SK-N-SH (cell line): ENCODE measurements around the gene PBX3. TPM values are rescaled to one million over a fixed set of nuclear protein-coding genes. Genes with fewer than 3 reads are reported as not detected.

Experiments
- CHD2 ChIP-seq: fragments of 150-350 bp; IDR thresholded peaks from 2 replicates; pipeline ENCODE4 v1.6.1; 2018; ENCODE audit warnings: low read length; ENCODE audit not compliant: partially characterized antibody
- ELF1 ChIP-seq: IDR thresholded peaks from 2 replicates; pipeline ENCODE4 v1.4.0; 2012
- FOSL2 ChIP-seq: IDR thresholded peaks from 2 replicates; pipeline ENCODE4 v1.4.0; 2012; ENCODE audit warnings: low read depth, mild to moderate bottlenecking, moderate library complexity, borderline replicate concordance
- FOXJ3 ChIP-seq: sonication (generic); formaldehyde crosslinking; IDR thresholded peaks from 2 replicates; pipeline ENCODE4 v1.5.1; 2020; ENCODE audit warnings: mild to moderate bottlenecking, missing genetic modification reagents
- FOXM1 ChIP-seq: IDR thresholded peaks from 2 replicates; pipeline ENCODE4 v1.4.0; 2012; ENCODE audit warnings: low read depth, mild to moderate bottlenecking
- GATA2 ChIP-seq: sonication (generic); formaldehyde crosslinking; IDR thresholded peaks from 2 replicates; pipeline ENCODE4 v1.5.0; 2020; ENCODE audit warnings: mild to moderate bottlenecking, missing genetic modification reagents
- IRF3 ChIP-seq: fragments of 150-350 bp; IDR thresholded peaks from 2 replicates; pipeline ENCODE4 v1.6.1; 2016; ENCODE audit warnings: mild to moderate bottlenecking, low read depth, low read length
- MAX ChIP-seq: IDR thresholded peaks from 2 replicates; pipeline ENCODE4 v1.4.0; 2012; ENCODE audit warnings: low read depth
- NRF1 ChIP-seq: IDR thresholded peaks from 2 replicates; pipeline ENCODE4 v1.6.1; 2012; ENCODE audit warnings: low read depth, mild to moderate bottlenecking, low read length
- POLR2AphosphoS5 ChIP-seq: IDR thresholded peaks from 2 replicates; pipeline ENCODE4 v1.6.1; 2012; ENCODE audit warnings: low read depth, low read length
- REST ChIP-seq: IDR thresholded peaks from 2 replicates; pipeline ENCODE4 v1.6.1; 2012; ENCODE audit warnings: mild to moderate bottlenecking, low read depth, low read length, moderate library complexity
- RXRA ChIP-seq: IDR thresholded peaks from 2 replicates; pipeline ENCODE4 v1.4.0; 2012; ENCODE audit warnings: low read depth, mild to moderate bottlenecking, borderline replicate concordance
- TAF1 ChIP-seq: IDR thresholded peaks from 2 replicates; pipeline ENCODE4 v1.6.1; 2012; ENCODE audit warnings: low read depth, mild to moderate bottlenecking, low read length, moderate library complexity, borderline replicate concordance
- TCF12 ChIP-seq: IDR thresholded peaks from 2 replicates; pipeline ENCODE4 v1.4.0; 2012
- TEAD4 ChIP-seq: IDR thresholded peaks from 2 replicates; pipeline ENCODE4 v1.4.0; 2012; ENCODE audit warnings: mild to moderate bottlenecking, borderline replicate concordance; ENCODE audit not compliant: insufficient read depth
- USF1 ChIP-seq: IDR thresholded peaks from 2 replicates; pipeline ENCODE4 v1.4.0; 2012; ENCODE audit warnings: low read depth, borderline replicate concordance
- USF2 ChIP-seq: fragments of 150-350 bp; IDR thresholded peaks from 2 replicates; pipeline ENCODE4 v1.6.1; 2017; ENCODE audit warnings: antibody characterized with exemption, low read length, low read depth, borderline replicate concordance
- ZBTB33 ChIP-seq: IDR thresholded peaks from 2 replicates; pipeline ENCODE4 v1.4.0; 2012; ENCODE audit warnings: low read depth, borderline replicate concordance
- polyA plus RNA-seq, 3 experiments: library from polyadenylated mRNA; depleted of rRNA; stranded (reverse); fragments of >200 nt; gene quantifications; 2 replicates each; pipeline ENCODE4 v1.2.3, GENCODE V29; 2012

PBX3 gene
- polyA plus RNA-seq, 1 of the 3 experiments (the other 2 are of a cell fraction), result 73.0 TPM

GRCh38 chr9:125746017-125746773 is 978 bp upstream of the PBX3 start (continued):
- no peak for TF ChIP-seq FOSL2
- TF ChIP-seq MAX, result peak; percentile 100
- TF ChIP-seq GATA2, result 0 out of 2 replicates have a peak, but pooled peaks have one; percentile 25
- peak; percentile 75; the same call in 1 of the 2 replicates for TF ChIP-seq FOXM1
- TF ChIP-seq TCF12, result peak; percentile 22; the same call in 1 of the 2 replicates
- peak; percentile 20; the same call in 1 of the 2 replicates for TF ChIP-seq FOXJ3 (CRISPR knock-in tag)
- TF ChIP-seq NRF1, result peak; percentile 46; the same call in 1 of the 2 replicates
- TF ChIP-seq USF1, result peak; percentile 2; the same call in 1 of the 2 replicates
- TF ChIP-seq ELF1, result no peak
- peak; percentile 85; the same call in 1 of the 2 replicates for TF ChIP-seq TAF1
- TF ChIP-seq POLR2AphosphoS5, result peak; percentile 58; the same call in 1 of the 2 replicates
- no peak for TF ChIP-seq ZBTB33
- TF ChIP-seq TEAD4, result no peak
- peak; percentile 22; the same call in 1 of the 2 replicates for TF ChIP-seq IRF3
- TF ChIP-seq RXRA, result no peak
- TF ChIP-seq USF2, result no peak
- peak; percentile 62 for TF ChIP-seq CHD2
- peak; percentile 78 for TF ChIP-seq REST
